Measurements from ENCODE around the gene SMTNL1. TPM values are rescaled to one million over a fixed set of nuclear protein-coding genes. Genes with fewer than 3 reads are reported as not detected.

Gene SMTNL1
- total and polyA plus RNA-seq, 4 donors = not detected

- H3K9ac ChIP-seq (ENCODE audit: low read depth in 1 of 2, low read length in 2 of 2) = no peak overlapping the region
- TF ChIP-seq RAD21 (IDR thresholded peaks at IDR 0.05) (peak; percentile 58 to 73), ZBTB33 (IDR thresholded peaks at IDR 0.05) (no peak), CTCF (IDR thresholded peaks at IDR 0.05; ENCODE audit: low read depth, low read length, missing input control) (peak; percentile 46)
- DNase-seq (ENCODE audit: low spot score) = peak; percentile 77
- H3K36me3 ChIP-seq (ENCODE audit: control insufficient read depth in 4 of 4, insufficient read depth in 3 of 4, low read depth in 1 of 4, low read length in 3 of 4) = peaks cover 14 to 52% (median 46%) of the 10 kb centered on the region in 4 donors
- H3K27me3 ChIP-seq (ENCODE audit: control insufficient read depth in 4 of 4, insufficient read depth in 4 of 4, low read length in 3 of 4) = no peaks in the 10 kb centered on the region
- peaks cover 5 to 28% (median 22%) of the 10 kb centered on the region in 4 donors for H3K4me1 ChIP-seq (ENCODE audit: control insufficient read depth in 4 of 4, insufficient read depth in 4 of 4, low read length in 3 of 4)
- H3K9me3 ChIP-seq (ENCODE audit: control insufficient read depth in 4 of 4, low read length in 3 of 4) = no peaks in the 10 kb centered on the region
- no peak overlapping the region for H3K27ac ChIP-seq (ENCODE audit: low read depth in 1 of 2, low read length in 2 of 2)
- no peak overlapping the region for H3K4me3 ChIP-seq (ENCODE audit: low read depth in 1 of 3, low read length in 3 of 3)
- WGBS = 85% methylated on average over 11 of the region's 11 CpGs
Measured at GRCh38 chr11:57491371-57492061, 45.9 kb upstream of the SMTNL1 start.

GRCh38 chr11:57493507-57494503 is 43.6 kb upstream of the SMTNL1 start:
- Histone ChIP-seq H3K4me1 (ENCODE audit: control insufficient read depth in 4 of 4, insufficient read depth in 4 of 4, low read length in 3 of 4) (peaks cover 14 to 51% (median 45%) of the 10 kb centered on the region in 4 donors), H3K4me3 (ENCODE audit: low read depth in 1 of 3, low read length in 3 of 3) (no peak overlapping the region), H3K9ac (ENCODE audit: low read depth in 1 of 2, low read length in 2 of 2) (no peak overlapping the region), H3K36me3 (ENCODE audit: control insufficient read depth in 4 of 4, insufficient read depth in 3 of 4, low read depth in 1 of 4, low read length in 3 of 4) (peaks cover 14 to 34% (median 30%) of the 10 kb centered on the region in 4 donors), H3K27me3 (ENCODE audit: control insufficient read depth in 4 of 4, insufficient read depth in 4 of 4, low read length in 3 of 4) (no peaks in the 10 kb centered on the region), H3K27ac (ENCODE audit: low read depth in 1 of 2, low read length in 2 of 2) (peak overlapping the region in 1 of 2 donors; percentile 35), H3K9me3 (ENCODE audit: control insufficient read depth in 4 of 4, low read length in 3 of 4) (no peaks in the 10 kb centered on the region)
- DNase-seq (ENCODE audit: low spot score) = peak; percentile 81
- TF ChIP-seq TAF1 (conservative IDR thresholded peaks at IDR 0.05) (no peak), GABPA (IDR thresholded peaks at IDR 0.05 in 1 of 2, conservative IDR thresholded peaks at IDR 0.05 in 1 of 2) (no peak), CTCF (IDR thresholded peaks at IDR 0.05; ENCODE audit: low read depth, low read length, missing input control) (peak; percentile 90), RAD21 (IDR thresholded peaks at IDR 0.05) (peak; percentile 83 to 91), HNF4A (conservative IDR thresholded peaks at IDR 0.05) (peak; percentile 59 to 68), RXRA (IDR thresholded peaks at IDR 0.05) (peak; percentile 54 to 81), REST (IDR thresholded peaks at IDR 0.05) (no peak), ATF3 (IDR thresholded peaks at IDR 0.05) (peak; percentile 71), SP1 (IDR thresholded peaks at IDR 0.05) (peak; percentile 68), JUND (IDR thresholded peaks at IDR 0.05) (peak in 1 of 2 donors; percentile 66)
- 70% methylated on average over 15 of the region's 15 CpGs for WGBS
